HG03439 (cell line): ENCODE results near the gene MPL.

Source experiments
- ATAC-seq: cut with Tn5 transposase; IDR thresholded peaks from one replicate; pipeline ENCODE4 v1.9.1; 2021; ENCODE audit warnings: mild to moderate bottlenecking, moderate library complexity; ENCODE audit not compliant: unreplicated experiment

MPL gene

GRCh38 chr1:43351421-43352350 lies 14.1 kb downstream of the MPL start:
- no peak for ATAC-seq

GRCh38 chr1:43352351-43352705 lies 14.7 kb downstream of the MPL start:
- no peak for ATAC-seq

- ATAC-seq: no peak
These were observed 15.3 kb downstream of the MPL start for GRCh38 chr1:43352881-43353280.

GRCh38 chr1:43354471-43354870 lies 16.9 kb downstream of the MPL start:
- no peak for ATAC-seq

DNA sequence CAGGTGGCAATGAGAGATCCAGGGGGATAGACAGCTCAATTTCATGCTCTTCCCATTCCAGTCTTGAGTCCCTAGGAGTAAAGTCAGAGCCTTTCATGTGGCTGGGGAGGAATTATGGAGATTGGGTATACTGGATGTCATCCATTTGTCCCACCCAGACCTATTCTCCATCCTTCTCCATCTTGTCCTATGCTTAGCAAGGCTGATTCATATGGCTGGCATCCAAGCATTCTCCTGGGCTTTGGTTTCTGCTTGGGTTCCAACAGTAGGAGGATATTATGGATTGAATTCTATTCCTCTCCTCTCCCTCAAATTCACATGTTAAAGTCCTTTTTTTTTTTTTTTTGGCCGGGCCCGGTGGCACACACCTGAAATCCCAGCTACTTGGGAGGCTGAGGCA lies 17.3 kb downstream of the MPL start:
- no peak for ATAC-seq

DNA sequence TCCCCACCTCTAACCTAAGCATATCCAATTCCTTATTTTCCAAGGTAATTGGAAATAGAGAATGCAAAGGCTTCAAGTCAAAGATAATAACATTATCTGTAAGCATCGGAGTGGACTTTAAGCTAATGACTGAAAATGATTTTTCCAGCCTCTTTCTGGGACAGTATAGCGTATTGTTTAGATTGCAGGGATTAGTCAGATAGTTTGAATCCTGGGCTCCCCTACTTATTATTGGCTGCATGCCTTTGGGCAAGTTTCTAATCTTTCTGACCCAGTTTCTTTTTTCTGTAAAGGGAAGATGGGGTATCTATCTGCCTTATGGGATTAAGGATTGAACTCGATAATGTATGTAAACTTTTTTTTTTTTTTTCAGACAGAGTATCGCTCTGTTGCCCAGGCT lies 19.6 kb downstream of the MPL start:
- no peak for ATAC-seq

DNA sequence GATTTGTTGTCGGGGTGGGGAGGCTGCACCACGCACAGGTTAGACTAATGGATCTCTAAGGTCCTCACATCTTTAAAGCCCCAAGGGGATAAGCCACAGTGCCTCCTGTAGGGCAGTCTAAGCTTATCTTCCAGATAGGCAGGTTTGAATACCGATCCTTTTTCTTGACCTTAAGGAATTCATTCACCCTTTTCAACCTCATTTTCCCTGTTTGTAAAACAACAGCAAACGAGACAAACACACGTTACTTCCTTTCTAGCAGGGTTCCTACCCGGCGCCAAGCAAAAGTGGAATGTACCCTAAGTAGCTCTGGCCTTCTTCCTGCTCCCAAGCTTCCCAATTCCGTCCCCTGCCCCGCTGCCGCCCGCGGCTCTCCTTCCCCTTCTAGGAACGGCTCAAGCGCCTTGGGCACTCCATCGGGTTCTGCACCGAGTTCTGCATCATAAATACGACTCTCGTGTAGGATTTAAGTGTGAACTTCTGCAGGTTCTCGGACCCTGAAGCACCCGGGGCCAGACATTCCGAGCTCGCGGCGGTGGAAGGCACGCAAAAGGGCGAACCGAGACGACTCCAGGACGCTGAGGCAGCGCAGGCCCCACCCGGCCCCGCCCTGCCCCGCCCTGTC lies 20.6 kb downstream of the MPL start:
- ATAC-seq: peak; percentile 4

DNA sequence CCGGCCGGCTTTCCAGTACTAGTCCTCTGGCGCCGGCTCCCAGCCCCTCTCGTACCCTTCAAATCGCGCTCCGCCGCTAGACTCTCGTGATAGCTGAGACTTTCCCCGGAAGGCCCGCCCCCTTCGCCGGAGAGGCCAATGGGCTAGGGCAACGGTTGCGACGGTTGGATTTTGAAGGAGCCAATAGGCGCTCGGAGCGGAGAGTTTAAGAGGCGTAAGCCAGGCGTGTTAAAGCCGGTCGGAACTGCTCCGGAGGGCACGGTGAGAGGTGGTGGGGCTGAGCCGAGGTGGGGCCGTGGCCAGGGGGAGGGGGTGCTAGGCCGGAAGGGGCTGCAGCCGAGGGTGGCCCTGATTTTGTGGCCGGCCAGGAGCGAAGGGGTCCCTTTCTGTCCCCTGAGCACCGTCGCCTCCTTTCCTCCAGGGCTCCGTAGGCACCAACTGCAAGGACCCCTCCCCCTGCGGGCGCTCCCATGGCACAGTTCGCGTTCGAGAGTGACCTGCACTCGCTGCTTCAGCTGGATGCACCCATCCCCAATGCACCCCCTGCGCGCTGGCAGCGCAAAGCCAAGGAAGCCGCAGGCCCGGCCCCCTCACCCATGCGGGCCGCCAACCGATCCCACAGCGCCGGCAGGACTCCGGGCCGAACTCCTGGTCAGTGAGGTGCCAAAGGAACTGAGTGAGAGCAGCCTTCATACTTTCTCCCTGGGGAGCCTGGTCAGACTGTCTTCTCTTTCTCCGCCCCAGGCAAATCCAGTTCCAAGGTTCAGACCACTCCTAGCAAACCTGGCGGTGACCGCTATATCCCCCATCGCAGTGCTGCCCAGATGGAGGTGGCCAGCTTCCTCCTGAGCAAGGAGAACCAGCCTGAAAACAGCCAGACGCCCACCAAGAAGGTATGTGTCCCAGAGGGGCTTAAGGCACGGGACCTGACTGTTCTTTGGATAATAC lies 21.4 kb downstream of the MPL start, which contains the start of gene CDC20:
CDC20 (plus strand) TSS at position 236 of the 948 bp plus-strand sequence; CDS start at position 471, 235 bp downstream.
- ATAC-seq: peak; percentile 94

- no peak for ATAC-seq
These were observed 22.1 kb downstream of the MPL start for GRCh38 chr1:43359696-43360095.

DNA sequence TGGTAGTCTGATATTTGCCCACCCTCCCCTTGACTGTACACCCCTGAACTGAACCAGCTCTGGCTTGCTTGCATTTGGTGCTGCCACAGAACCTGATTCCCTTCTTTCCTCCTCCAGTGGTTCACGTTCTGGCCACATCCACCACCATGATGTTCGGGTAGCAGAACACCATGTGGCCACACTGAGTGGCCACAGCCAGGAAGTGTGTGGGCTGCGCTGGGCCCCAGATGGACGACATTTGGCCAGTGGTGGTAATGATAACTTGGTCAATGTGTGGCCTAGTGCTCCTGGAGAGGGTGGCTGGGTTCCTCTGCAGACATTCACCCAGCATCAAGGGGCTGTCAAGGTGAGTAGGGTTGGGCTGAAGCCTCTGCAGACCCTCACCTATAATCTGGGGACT lies 23.0 kb downstream of the MPL start:
- no peak for ATAC-seq

DNA sequence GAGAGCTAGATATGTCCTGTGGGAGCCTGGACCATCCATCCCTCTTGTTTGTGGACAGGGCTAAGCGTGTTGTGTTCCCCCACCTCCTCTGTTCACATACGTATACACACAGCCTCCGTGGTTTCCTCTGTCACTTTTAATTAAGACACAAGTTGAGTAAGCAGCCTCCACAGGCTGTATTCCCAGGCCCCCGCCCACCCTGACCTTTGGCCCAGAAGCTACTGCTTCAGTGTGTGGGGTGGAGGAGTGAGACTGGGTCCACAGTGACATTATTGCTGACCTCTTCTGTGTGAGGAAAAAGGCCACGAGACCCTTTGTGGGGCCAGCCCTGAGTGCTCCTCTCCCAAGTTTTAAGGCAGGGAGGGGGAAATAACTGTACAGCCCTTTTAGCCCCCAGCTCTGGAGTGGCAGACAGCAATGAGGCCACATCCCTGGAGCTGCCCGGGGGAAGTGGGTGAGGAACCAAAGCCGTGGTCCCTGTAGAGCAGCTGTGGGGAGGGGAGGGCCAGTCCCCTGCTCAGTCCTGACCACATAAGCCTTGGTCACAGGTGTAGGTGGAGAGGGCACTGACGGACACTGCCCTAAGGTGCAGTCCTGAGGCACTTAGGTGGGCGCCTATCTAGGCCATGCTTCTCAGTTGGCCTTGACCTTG lies 25.8 kb downstream of the MPL start:
- no peak for ATAC-seq

DNA sequence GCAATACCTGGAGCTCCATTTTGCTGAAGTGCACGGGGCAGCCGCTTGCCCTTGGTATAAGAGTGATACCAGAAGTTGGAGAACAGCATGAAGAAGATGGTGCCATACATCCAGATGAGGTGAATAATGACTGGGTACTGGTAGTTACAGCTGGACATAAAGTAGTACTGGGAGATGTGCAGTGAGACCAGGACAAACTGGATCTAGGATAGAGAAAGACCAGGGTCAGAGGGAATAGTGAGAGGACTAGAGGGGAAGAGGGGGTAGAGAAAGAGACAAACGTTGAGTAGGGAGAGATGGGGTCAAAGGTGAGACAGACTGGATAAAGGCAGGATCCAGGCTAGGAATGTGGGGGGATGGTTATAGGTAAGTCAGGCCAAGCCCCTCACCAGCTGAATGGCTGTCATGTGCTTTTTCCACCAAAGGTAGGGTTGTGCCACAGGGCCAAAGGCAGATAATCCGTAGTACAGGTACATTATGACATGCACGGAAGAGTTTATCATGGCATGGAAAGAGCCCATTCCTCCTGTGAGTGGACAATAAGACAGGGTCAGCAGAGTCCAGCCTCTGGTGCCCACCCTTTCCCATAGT lies 26.4 kb downstream of the MPL start:
- no peak for ATAC-seq

GRCh38 chr1:43365678-43366077 lies 28.1 kb downstream of the MPL start:
- ATAC-seq: no peak

DNA sequence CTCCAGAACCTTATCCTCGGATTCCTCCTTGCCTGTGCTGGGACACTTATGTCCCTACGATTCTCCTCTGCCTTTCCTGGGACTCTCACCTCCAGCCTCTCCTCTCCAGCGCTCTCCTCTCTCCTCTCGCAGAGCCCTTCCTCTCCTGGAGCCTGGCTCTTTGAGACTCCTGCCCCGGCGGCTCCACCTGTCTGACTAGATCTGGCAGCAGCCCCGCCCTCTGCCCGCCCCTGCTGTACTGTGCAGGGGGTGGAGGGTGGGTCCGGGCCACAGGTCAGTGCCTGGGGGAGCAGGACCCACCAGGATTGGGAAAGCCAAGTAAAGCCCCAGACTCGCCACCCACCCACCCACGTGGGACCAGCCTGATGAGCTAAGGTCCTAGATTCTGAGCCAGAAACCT lies 28.6 kb downstream of the MPL start:
- no peak for ATAC-seq

- ATAC-seq: no peak
These were observed 29.0 kb downstream of the MPL start for GRCh38 chr1:43366601-43367025.

GRCh38 chr1:43367026-43367903 lies 29.6 kb downstream of the MPL start:
- ATAC-seq: peak; percentile 43

DNA sequence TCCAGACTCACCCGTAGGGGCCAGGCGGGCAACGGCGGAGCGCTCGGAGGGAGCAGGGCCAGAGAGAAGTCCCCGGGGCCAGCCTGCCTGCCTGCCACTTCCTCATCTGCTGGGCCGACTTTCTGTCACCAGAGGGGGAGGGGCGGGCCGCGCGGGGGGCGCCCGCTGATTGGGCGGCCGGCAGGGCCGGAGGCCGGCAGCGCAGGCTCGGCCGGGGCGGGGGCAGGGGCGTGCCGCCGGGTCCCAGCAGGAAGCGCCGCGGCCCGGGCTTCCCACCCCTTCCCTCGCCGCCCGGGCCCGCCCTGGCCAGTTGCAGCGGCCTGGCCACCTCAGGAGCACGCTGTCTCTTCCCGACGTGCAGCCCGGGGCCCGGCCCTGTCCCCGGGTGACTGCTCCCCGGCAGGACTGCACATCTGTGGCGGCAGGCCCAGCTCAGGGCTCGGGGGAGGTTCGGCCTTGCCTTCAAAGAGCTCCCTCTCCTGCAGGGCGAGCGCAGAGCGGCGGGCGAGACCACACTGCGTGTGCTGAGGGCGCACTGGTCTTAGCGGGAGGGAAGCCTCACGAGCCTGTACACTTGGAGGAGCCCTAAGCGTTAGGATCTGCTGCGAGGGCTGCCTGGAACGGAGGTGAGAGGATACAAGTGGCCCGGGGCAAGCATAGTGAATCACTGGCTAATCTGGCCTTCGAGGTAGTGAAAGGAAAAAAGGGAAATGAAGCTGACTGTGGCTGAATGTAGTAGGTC lies 30.5 kb downstream of the MPL start, which contains the start of gene ELOVL1:
ELOVL1 (minus strand) TSS at position 108 of the 742 bp plus-strand sequence. CDS start 2,402 bp downstream, outside the sequence.
- peak; percentile 64 for ATAC-seq

DNA sequence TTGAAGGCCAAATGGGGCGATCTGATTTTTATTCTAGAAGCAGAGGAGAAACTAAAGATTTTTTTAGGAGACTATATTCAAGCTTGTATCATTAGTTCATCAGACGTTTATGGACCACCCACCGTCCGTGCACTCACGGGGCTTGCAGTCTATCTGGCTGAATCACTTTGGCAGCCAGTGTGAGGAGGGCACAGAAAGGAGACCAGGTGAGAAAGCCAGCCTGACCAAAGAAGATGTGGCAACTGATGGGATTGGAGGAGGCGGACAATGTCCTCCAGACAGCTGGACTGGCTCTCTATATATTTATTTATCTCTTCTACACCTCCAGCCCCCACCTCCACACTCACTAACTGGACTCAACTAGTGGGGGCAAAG lies 31.0 kb downstream of the MPL start:
- ATAC-seq: no peak
